Stimulated activated CD4-positive, alpha-beta T cell treated with anti-CD3 and anti-CD28 coated beads, Interleukin-15, amount 100 ng/mL, for 1 hour (primary cell): Measurements from ENCODE around the gene PAXX.

Experiments used
- DNase-seq, 2 donors: peaks; one replicate each; pipeline ENCODE4 v3.0.0-alpha.2; 2020; ENCODE audit warnings: low read depth in 1 of 2, low spot score in 1 of 2

PAXX gene, protein sequence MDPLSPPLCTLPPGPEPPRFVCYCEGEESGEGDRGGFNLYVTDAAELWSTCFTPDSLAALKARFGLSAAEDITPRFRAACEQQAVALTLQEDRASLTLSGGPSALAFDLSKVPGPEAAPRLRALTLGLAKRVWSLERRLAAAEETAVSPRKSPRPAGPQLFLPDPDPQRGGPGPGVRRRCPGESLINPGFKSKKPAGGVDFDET

DNA sequence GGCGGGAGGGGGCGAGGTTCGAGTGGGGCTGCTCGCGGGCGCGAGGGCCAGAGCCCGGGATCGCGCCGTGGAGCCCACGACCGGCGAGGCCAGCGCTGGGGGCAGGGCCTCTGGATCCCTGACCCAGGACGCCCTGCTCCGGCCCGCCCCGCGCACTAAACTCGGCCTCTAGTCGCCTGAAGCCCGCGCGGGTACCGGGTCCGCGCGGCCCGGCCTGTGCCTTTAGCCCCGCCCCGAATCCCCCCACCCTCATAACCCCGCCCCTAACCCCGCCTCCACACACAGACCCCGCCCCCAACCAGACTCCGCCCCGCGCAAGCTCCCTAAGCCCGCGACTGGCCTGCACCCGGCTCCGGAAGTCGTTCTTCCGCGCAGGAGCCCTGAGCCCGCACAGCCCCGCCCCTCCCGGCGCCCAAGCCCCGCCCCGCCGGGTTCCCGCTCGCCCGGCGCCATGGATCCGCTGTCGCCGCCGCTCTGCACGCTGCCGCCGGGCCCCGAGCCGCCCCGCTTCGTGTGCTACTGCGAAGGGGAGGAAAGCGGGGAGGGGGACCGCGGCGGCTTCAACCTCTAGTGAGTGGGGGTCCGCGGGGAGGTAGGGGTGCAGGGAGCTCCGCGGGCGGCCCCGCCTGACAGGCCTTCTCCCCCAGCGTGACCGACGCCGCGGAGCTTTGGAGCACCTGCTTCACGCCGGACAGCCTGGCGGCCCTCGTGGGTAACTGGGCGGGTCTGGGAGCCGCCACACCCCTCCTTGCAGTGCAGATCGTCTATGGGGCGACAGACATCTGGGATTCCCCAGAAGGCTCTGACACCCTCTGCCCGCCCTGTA, at the start of gene PAXX:
PAXX (plus strand) TSS at position 430 of the 826 bp plus-strand sequence; CDS start at position 452, 22 bp downstream.
- DNase-seq = peak; percentile 89 to 97

DNA sequence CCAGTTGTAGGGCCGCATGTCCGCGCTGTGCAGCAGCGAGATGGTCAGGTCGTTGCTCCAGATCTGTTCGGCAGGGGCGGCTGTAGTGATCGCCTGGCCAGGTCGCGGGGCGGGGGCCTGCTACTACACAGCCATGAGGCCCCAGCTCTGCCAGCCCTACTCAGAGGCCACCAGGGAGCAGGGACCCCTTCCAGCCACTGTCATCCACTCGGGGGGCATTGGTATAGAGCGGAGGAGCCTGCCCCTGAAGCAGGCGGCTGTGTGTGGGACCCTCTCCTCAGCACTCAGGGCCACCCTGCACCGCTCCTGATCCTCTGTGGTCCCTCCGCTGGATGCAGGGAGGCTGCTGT, 49.4 kb upstream of the PAXX start:
- no peak for DNase-seq

DNA sequence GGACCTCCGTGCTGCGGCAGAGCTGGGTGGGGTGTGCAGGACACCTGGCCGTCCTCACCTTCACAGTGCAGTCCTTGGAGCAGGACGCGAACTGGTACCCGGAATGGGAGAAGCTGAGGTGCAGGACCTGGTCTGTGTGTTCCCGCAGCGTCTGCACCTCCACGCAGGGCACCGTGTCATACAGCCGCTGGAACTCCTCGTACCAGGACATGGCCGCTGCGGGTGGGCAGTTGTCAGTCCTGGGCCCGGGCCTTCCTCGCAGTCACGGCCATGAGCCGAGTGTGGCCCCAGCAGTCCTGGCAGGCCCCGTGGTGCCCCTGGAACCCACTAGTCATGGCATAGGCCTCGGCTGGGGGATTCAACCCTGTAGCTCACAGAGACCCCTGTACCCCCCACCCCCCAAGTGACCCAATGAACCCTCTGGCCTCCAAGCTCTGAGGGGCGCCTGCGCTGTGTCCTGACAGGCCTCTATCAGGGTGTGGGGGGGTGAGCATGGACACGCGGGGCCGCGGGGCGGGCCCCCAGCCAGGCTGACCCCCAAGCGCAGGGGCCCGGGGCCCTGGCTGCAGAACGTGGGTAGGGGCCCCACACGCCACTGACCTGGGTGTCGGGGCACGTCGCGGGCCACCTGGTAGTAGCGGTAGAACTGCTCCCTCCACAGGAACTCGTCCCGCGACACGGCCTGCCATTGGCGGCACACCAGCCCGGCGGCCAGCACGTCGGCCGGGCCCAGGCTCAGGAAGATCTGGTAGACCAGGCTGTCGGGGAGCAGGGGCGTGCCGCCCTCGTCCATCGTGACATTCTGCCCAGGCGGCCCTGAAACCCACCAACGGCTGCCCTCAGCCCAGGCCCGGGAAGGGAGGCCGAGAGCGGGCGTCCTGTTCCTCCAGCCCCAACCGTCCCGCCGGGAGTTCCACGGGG, 48.7 kb upstream of the PAXX start:
- DNase-seq = no peak

DNA sequence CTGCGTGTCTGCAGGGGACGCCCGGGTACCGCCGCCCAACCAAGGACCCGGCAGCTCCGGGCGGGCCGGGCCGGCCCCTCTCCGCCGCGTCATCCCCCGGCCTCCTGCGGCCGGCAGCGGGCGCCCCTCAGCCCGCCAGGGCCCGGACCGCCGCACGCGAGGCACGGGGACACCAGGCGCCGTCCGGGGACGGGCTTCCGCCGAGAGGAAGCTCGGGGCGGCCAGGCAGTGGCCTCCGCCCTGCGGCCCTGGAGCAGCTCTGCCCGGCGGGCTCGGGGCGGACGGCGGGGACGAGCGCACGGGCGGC, 48.1 kb upstream of the PAXX start:
- peak in 1 of 2 donors; percentile 24 for DNase-seq

DNA sequence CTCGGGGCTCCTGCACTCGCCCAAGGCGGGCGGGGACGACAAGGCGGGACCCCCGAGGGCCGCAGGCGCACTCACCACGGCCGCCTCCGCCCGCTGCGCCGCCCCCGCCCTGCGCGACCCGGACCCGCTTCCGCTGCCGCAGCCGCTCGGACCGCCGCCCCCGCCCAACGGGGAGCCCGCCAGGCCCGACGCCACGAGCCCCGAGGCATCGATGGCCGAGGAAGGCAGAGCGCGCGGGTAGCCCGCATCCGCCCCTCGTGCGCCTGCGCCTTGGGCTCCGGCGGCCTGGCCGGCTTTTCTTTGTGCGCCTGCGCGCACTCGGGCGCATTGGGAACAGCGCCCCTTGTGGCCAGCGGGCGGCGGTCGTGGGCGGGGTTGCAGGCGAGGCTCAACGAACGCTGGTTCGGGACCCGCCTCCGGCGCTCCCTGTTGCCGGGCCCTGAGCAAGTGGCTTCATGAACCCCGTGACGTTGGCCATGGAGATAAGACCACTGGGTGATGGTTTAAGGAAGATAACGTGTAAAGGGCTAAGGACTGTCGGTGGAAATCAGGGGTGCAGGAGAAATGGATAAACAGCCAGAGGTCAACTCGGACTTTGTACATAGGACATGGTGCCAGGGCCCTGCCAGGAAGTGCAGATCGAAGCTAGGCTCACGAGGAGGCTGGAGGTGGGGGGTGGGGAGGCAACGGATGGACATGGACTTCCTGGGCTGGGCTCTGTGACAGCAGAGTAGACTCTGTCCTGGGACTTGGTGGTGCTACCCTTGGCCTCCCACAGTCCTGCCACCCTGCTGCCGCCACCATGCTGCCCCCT, 47.5 kb upstream of the PAXX start, which contains the start of the genes C8G and FBXW5:
C8G (plus strand) TSS at position 725 of the 814 bp plus-strand sequence; CDS start at position 803, 78 bp downstream.
FBXW5 (minus strand) TSS at position 220 of the 814 bp plus-strand sequence. CDS start 655 bp downstream, outside the sequence.
- peak; percentile 91 to 93 for DNase-seq

DNA sequence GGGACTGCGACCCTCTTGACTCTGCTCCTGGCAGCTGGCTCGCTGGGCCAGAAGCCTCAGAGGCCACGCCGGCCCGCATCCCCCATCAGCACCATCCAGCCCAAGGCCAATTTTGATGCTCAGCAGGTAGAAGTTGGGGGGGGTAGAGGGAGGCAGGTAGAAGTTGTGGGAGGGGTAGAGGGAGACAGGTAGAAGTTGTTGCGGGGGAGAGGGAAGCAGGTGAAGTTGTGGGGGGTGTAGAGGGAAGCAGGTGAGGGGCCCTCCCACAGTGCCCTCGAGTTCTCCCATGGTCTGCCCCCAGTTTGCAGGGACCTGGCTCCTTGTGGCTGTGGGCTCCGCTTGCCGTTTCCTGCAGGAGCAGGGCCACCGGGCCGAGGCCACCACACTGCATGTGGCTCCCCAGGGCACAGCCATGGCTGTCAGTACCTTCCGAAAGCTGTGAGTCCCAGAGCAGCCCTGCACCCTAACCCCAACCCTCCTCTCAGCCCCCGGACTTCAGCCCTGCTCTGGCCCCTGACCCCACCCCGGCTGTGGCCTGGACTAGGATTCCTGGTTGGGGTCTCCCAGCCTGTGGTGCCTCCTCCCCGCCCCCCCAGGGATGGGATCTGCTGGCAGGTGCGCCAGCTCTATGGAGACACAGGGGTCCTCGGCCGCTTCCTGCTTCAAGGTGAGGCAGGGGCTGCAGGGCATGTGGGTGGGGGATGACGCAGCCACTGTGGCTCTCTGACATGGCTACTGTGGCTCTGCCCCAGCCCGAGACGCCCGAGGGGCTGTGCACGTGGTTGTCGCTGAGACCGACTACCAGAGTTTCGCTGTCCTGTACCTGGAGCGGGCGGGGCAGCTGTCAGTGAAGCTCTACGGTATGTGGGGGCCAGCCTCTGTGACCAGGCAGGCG, 46.6 kb upstream of the PAXX start:
- DNase-seq = no peak

DNA sequence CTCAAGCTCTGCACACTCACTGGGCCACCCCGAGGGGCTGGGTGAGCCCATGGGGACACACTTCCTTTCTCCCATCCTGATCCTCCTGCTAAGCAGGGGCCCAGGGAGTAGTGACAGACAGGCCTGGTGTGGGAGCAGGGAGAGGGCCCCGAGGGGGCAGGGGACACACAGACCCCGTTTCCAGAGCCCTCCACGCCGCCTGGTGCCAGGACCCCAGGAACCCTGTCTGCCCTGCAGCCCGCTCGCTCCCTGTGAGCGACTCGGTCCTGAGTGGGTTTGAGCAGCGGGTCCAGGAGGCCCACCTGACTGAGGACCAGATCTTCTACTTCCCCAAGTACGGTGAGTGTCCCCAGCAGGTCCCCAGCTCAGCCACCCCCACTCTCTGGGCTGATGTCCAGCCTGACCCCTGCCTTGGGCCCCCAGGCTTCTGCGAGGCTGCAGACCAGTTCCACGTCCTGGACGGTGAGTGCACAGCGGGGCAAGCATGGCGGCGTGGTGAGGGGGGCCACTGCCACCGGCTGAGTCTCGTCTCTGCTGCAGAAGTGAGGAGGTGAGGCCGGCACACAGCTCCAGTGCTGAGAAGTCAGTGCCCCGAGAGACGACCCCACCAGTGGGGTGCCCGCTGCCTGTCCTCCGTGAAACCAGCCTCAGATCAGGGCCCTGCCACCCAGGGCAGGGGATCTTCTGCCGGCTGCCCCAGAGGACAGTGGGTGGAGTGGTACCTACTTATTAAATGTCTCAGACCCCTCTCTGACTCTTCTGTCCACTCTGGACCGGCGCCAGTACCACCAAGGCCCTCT, 45.8 kb upstream of the PAXX start:
- DNase-seq = no peak

DNA sequence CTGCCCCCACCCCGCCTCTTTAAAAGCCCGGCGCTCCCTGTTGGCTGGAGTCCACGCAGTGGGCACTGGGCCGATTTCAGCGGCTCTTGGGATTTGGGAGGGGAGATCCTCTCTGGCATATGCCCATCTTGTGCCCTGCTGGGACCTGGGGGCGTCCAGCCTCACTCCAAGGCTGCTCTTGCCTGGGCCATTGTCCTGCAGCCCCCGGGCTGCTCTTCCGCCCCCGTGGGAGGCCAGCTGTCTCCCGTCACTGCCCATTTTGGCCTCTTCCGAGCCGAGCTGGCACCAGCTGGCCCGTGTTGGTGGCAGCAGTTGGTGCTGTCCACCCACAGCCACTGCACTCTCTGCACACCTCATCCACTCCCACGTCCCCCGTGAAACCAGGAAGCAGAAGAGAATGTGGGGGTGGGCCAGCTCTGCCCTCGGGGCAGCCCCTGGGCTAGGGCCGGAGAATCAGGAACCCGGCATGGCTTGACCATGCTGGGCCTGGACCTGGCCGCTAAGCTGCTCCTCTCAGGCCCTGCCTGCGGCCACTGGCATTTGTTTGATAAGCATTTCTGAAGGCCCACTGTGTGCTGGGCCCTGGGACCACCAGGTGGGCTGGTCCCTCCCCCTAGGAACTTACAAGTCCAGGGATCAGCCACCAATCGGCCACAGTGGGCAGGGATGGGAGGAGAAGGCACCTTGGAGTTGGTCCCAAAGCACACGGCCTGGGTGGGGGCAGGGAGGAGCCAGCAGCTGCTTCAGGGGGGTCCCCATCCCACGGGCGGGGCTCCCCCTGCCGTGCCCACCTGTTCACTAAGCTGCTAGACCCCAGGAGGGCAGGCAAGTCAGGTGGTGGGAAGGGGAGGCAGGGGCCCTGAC, 45.0 kb upstream of the PAXX start:
- no peak for DNase-seq

DNA sequence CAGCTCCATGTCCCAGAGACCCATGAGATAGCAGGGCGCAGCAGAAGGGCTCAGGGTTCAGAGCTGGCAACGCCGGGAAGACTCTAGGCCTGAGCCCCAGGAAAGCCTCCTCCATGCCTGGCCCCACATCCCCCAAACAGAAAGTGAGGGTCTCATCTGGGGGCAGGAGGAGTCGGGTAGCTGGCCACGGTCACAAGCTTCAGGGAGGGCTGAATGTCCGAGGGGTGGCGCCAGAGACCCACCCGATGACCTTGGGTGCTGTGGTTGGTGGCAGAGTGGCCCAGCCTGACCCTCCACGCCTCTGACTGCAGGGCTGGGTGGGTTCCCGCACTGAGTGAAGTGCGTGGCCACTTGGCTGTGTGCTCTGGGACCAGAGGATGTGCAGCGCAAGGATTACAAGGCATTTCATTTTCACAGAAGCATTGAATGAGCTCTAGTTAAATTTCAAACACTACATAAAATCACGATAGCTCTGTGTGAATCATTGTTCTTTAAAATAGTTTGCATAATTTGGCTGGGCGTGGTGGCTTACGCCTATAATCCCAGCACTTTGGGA, 44.2 kb upstream of the PAXX start:
- DNase-seq = no peak

DNA sequence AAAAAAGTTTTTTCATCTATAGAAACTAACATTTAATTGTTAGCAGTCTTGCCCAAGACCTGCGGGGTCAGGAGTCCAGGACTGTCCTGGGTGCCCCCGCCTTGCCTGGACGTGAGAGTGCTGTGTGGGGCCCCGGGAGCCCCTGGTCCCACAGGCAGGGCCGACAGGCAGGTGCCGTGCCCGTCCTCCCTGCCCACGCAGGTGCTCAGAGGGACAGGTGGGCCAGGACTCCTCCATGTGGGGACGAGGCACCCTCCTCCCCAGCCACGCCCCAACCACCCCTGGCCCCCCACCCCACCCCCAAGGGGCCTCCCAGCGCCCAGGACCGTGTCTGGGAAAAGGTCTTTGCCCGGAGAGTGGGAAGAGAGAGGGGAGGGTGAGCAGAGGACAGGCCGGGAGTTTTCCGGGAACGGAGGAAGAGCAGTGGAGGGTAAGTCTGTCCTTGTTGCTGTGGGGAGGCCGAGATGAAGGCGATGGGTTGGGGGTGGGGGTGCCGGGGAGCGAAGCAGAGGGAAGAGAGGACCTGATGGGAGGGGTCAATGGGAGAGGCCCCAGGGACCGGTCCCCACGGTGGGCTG, 42.9 kb upstream of the PAXX start:
- no peak for DNase-seq

DNA sequence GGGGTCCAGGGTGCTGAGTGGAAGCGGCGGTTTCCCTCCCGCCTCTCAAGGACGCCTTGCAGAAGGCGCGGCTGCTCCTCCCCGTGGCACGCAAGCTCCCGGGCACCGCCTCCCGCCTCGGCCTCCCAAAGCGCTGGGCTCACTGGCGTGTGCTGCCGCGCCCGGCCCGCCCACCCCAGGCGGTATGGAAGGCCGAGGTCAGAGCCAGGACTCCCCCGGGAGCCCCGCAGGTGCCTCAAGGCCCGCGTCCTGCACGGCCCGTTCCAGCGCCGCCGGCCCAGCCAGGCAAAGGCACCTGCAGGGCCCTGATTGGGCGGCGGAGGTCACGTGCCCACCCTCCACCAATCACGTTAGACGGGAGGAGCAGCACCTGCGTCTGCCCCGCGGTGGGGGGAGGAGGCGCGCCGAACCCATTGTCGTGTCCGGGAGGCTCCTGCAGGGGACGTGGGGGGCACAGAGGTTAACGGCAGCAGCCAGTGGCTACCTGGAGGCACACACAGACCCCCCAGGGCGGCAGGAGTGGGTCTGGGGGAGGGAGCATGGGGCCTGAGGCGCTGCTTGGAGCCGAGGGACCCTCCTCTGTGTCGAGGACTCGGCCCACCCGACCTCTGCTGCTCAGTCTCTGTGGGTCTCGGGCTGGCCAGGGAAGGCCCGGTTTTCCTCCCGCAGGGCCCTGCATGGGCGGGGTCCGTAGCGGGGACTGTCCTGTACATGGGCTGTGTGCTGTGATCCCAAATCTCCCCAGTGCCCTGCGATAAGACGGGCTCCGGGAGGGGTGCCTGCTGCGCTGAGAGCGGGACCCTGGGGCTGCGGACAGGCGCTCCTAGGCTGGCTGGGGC, 42.2 kb upstream of the PAXX start:
- DNase-seq = peak; percentile 93 to 95

DNA sequence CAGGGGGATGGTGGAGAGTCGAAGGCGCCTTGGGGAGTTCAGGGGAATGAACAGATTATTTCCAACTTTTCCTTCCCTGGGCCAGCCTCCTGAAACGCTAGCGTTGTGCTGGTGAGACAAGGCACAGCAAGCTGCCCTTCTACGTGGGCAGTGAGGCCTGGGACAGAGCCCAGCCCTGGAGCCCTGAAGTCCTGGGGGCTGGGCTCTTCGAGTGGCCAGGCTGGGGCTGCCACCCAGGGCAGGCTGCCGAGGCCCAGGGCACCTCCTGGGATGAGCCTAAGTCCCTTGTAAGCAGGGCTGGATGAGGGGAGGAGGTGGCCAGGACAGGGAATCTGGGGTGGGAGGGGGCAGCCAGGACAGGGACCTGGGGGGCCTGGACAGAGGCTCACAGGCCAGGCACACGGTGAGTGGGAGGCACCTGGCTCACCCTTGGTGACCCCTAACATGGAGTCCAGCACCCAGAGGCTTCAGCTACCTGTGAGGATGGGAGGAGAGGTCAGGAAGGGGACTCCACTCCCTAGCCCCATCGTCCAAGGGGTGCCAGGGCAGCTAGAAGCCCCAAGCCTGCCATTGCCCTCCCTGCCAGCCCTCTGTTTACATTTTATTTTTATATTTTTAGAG, 41.5 kb upstream of the PAXX start:
- DNase-seq = no peak

DNA sequence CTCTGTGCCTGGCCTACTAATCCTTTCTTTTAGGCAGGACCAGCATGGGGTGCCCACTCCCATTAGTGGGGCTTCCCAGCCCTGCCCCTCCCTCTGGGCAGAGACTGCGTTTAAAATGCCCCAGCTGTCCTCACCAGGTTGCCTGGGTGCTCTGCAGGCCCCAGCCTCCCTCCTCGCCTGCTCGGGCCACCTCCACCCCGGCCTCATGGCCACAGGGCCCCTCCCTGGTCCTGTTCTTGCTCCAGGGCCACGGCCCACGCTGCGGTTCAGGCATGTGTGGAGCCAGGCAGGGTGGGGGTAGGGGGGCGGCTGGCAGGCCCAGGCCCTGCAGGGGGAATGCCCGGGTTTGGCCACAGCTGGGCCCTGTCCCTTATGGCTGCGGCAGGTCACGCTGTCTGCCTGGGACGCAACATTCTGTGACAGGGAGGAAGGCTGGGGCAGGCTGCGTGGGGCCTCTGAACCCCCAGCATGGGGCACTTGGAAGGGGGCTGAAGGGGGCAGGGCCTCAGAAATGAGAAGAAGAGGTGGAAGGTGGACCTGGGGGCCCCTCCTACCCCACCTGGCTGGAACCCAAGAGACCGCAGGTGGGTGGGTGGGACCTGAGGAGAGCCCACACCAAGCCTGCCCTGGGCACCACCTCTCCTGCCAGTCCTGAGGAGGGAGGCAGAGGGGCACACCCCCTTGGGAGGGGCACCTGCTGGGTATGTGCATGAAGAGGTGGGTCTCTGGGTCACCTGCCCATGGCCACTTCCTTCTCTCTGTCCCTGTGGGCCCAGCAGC, 40.5 kb upstream of the PAXX start, which contains the start of gene LCN12:
LCN12 (plus strand) TSS at position 733 of the 780 bp plus-strand sequence. CDS start 55 bp downstream, outside the sequence.
- DNase-seq = no peak

DNA sequence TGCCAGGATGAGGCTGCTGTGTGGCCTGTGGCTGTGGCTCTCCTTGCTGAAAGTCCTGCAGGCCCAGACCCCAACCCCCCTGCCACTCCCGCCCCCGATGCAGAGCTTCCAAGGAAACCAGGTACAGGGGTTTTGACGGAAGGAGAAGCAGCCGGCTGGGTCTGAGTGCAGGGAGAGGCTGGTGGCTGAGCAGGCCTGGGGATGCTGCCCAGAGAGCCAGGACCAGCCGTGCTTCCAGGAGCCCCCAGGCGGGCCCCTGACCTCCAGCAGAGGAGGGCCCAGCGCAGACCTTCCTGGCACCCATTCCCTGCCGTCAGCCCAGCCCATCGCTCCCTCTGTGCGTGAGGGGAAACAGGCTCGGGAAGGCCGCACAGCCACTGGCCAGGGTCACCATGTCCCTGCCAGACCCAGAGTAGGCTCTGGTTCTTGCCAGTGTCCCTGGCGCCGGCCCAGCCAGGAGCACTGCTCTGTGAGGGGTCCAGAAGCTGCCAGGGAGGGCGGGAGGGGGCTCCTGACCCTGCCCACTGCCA, 39.8 kb upstream of the PAXX start:
- DNase-seq = no peak
